HepG2 (cell line): Measurements from ENCODE around the gene TMEM267. TPM values are rescaled to one million over a fixed set of nuclear protein-coding genes. Genes with fewer than 3 reads are reported as not detected.
"Not testable (repeated sequence)": the region's sequence is repeated elsewhere in the genome, so short reads cannot be mapped to it uniquely, and the experiment has no call there.

Experiments
- ATAC-seq: fragments of 200-7000 bp; cut with Tn5 transposase; 3 replicates; pipeline ENCODE4 v1.9.1; 2020; ENCODE audit warnings: mild to moderate bottlenecking, moderate library complexity
- BruUV-seq: library from RNA; stranded (reverse); fragments of 400-500 nt; replicated peaks from 2 replicates; lab custom pipeline; 2021; lab: Mats Ljungman, UMichigan
- CTCF ChIA-PET: fragments of 300-600 bp; formaldehyde crosslinking; extraction: SDS; loops from one replicate; lab custom pipeline; 2021; ENCODE audit warnings: low total read pairs, inconsistent platforms, low intra/inter-chr PET ratio; lab: Yijun Ruan, JAX
- POLR2A ChIA-PET: fragments of 350-600 bp; sonication (Branson Sonifier 250); formaldehyde crosslinking; loops from one replicate; lab custom pipeline; 2020; ENCODE audit warnings: antibody characterized with exemption, inconsistent platforms; lab: Yijun Ruan, JAX
- DNase-seq: peaks from one replicate; pipeline ENCODE4 v3.0.0-alpha.2; 2015; ENCODE audit warnings: low spot score
- FAIRE-seq: peaks from 3 replicates; lab custom pipeline; 2011; peaks lifted over from hg19 to GRCh38; lab: Jason Lieb, UNC
- H2AFZ ChIP-seq: one replicate; pipeline ENCODE4 v1.6.1; 2011; ENCODE audit warnings: low read length, inconsistent platforms
- H3K27ac ChIP-seq: fragments of 300-600 bp; 3 replicates; pipeline ENCODE4 v1.8.0; 2011; ENCODE audit warnings: mixed run types, mild to moderate bottlenecking, mixed read lengths, low read length, inconsistent platforms; ENCODE audit not compliant: insufficient read depth; ENCODE audit errors: extremely low read length
- H3K27me3 ChIP-seq, 2 experiments: fragments of 200-600 bp in 1 of 2; 2 replicates in 1 of 2; 3 replicates in 1 of 2; pipeline versions ENCODE4 v1.6.0 to v1.8.0; 2011; ENCODE audit warnings: low read length in 2 of 2, mild to moderate bottlenecking in 2 of 2, moderate library complexity in 2 of 2, inconsistent platforms in 1 of 2; ENCODE audit not compliant: insufficient read depth in 2 of 2, control insufficient read depth in 1 of 2
- H3K36me3 ChIP-seq, 2 experiments: fragments of 200-600 bp in 1 of 2; replicated peaks in 1 of 2; 2 replicates in 1 of 2; 3 replicates in 1 of 2; pipeline versions ENCODE4 v1.5.1 to v1.8.0; 2011; ENCODE audit warnings: low read length in 2 of 2, inconsistent platforms in 1 of 2; ENCODE audit not compliant: insufficient read depth in 2 of 2, control insufficient read depth in 1 of 2
- H3K4me1 ChIP-seq: 2 replicates; pipeline ENCODE4 v1.5.1; 2012; ENCODE audit warnings: low read length, inconsistent platforms; ENCODE audit not compliant: insufficient read depth
- H3K4me2 ChIP-seq: 2 replicates; pipeline ENCODE4 v1.6.0; 2011; ENCODE audit warnings: low read depth, low read length, inconsistent platforms
- H3K4me3 ChIP-seq, 3 experiments: fragments of 200-600 bp in 1 of 3; sonication (generic), shearing (Covaris generic) in 1 of 3; replicated peaks in 1 of 3; 2 replicates each; pipeline ENCODE4 v1.5.1; 2011 to 2016; ENCODE audit warnings: low read length in 3 of 3, inconsistent platforms in 2 of 3, low read depth in 2 of 3, mild to moderate bottlenecking in 2 of 3, control low read depth in 1 of 3, mixed read lengths in 1 of 3; ENCODE audit not compliant: insufficient read depth in 1 of 3
- H3K79me2 ChIP-seq: one replicate; pipeline ENCODE4 v1.6.1; 2011; ENCODE audit warnings: low read length, inconsistent platforms; ENCODE audit not compliant: insufficient read depth
- H3K9ac ChIP-seq: 2 replicates; pipeline ENCODE4 v1.6.0; 2011; ENCODE audit warnings: mild to moderate bottlenecking, low read depth, low read length, inconsistent platforms; ENCODE audit not compliant: insufficient read depth
- H3K9me3 ChIP-seq: 2 replicates; pipeline ENCODE4 v1.5.1; 2012; ENCODE audit warnings: mild to moderate bottlenecking, low read length
- H4K20me1 ChIP-seq: 2 replicates; pipeline ENCODE4 v1.6.0; 2011; ENCODE audit warnings: inconsistent platforms, mild to moderate bottlenecking, low read length, moderate library complexity; ENCODE audit not compliant: insufficient read depth
- HOXA5 ChIP-seq: sonication (generic); formaldehyde crosslinking; IDR thresholded peaks from 2 replicates; pipeline ENCODE4 v1.4.0; 2020; ENCODE audit warnings: missing genetic modification reagents
- MAFF ChIP-seq: IDR thresholded peaks from 2 replicates; pipeline ENCODE4 v1.6.1; 2011; ENCODE audit warnings: low read depth, low read length, improper control_type of control experiment
- MAFK ChIP-seq, 2 experiments: IDR thresholded peaks in 1 of 2; conservative IDR thresholded peaks in 1 of 2; 2 replicates each; pipeline ENCODE4 v1.6.1; 2011; ENCODE audit warnings: improper control_type of control experiment in 2 of 2, low read length in 2 of 2
- ZNF7 ChIP-seq: IDR thresholded peaks from 2 replicates; pipeline ENCODE4 v1.6.1; 2016; ENCODE audit warnings: missing biosample characterization, missing genetic modification reagents
- ZNF720 ChIP-seq: sonication (generic); formaldehyde crosslinking; IDR thresholded peaks from 2 replicates; pipeline ENCODE4 v1.4.0; 2020; ENCODE audit warnings: missing genetic modification reagents
- WGBS: methylation state at CpG from one replicate; pipeline ENCODE4 v1.1.6; 2017; ENCODE audit warnings: low lambda C conversion rate; 5-methylcytosine and 5-hydroxymethylcytosine counted together
- in situ Hi-C: cut with HindIII; loops from 2 replicates; pipeline ENCODE4 v1.10.0; 2017; ENCODE audit warnings: low pct_unique_long_range_greater_than_20kb; ENCODE audit not compliant: extremely low pct_ligation_motif_present
- intact Hi-C: fragments of 100-400 bp; cut with micrococcal nuclease; formaldehyde crosslinking; loops from one replicate; pipeline ENCODE4 v1.10.0; 2022; ENCODE audit not compliant: unreplicated experiment
- polyA plus RNA-seq, 8 experiments: library from polyadenylated mRNA; depleted of rRNA in 3 of 8; stranded (reverse) in 7 of 8; unstranded in 1 of 8; fragments of >200 nt; fragmentation: Illumina TruSeq in 4 of 8; extraction: Trizol in 4 of 8; gene quantifications; 2 replicates each; pipeline versions ENCODE4 v1.2.1 to v1.2.3, GENCODE V29; 2011 to 2016; ENCODE audit warnings: low read depth in 4 of 8, missing spikeins in 1 of 8, mixed read lengths in 1 of 8; ENCODE audit not compliant: insufficient read depth in 1 of 8
- total RNA-seq, 5 experiments: library from RNA; depleted of rRNA; stranded (reverse); fragments of >200 nt; fragmentation: Illumina TruSeq; extraction: Trizol; gene quantifications; 2 replicates each; pipeline ENCODE4 v1.2.3, GENCODE V29; 2016; ENCODE audit warnings: low read depth in 1 of 5

Gene TMEM267
- total and polyA plus RNA-seq, 2 of the 13 experiments (the other 11 are each of a cell fraction or from before 2014, with no cell fraction given), result 8.9 to 12.6 TPM

GRCh38 chr5:43456556-43456955 is 27.1 kb downstream of the TMEM267 start:
- POLR2A ChIA-PET, result no interaction called here
- ATAC-seq, result no peak
- Histone ChIP-seq H3K4me3 (no peak overlapping the region), H3K27ac (no peak overlapping the region), H3K4me1 (peaks cover 2% of the 10 kb centered on the region; the same call in 1 of the 2 replicates)
- CTCF ChIA-PET, result no interaction called here
- WGBS, result 99% methylated on average over 3 of the region's 3 CpGs
- TF ChIP-seq ZNF7 (CRISPR knock-in tag), result peak; percentile 77
- no peak for TF ChIP-seq ZNF720 (CRISPR knock-in tag)
- no peak for TF ChIP-seq HOXA5 (CRISPR knock-in tag)
- TF ChIP-seq, all 625 proteins: peak for 1
- Histone ChIP-seq H3K79me2 (no peaks in the 10 kb centered on the region), H3K4me2 (no peak overlapping the region), H4K20me1 (no peaks in the 10 kb centered on the region), H3K36me3 (no peaks in the 10 kb centered on the region), H3K9me3 (no peaks in the 10 kb centered on the region), H3K27me3 (no peaks in the 10 kb centered on the region), H3K9ac (no peak overlapping the region), H2AFZ (no peak overlapping the region)
- no TSS peak for BruUV-seq
- intact Hi-C loops (no loop called here), in situ Hi-C loops (no loop called here)
- DNase-seq, result no peak
- FAIRE-seq, result no peak

- ATAC-seq, H3K9ac ChIP-seq, H3K27me3 ChIP-seq, CTCF ChIA-PET, intact Hi-C loops, H3K79me2 ChIP-seq, H3K4me3 ChIP-seq, BruUV-seq, H3K36me3 ChIP-seq, H4K20me1 ChIP-seq, H3K27ac ChIP-seq, FAIRE-seq, DNase-seq, POLR2A ChIA-PET, H3K9me3 ChIP-seq, H2AFZ ChIP-seq, in situ Hi-C loops, H3K4me2 ChIP-seq: not testable (repeated sequence)
- 0 out of 4 replicates have a peak, but pooled peaks of 1 of the 2 experiments have one; percentile 38 for TF ChIP-seq MAFK (conservative IDR thresholded peaks at IDR 0.05 in 1 of 2, IDR thresholded peaks at IDR 0.05 in 1 of 2; ENCODE audit: low read length in 2 of 2)
- TF ChIP-seq MAFF, result 0 out of 2 replicates have a peak, but pooled peaks have one; percentile 5
- peaks cover 14% of the 10 kb centered on the region for H3K4me1 ChIP-seq
These were observed 42.1 kb downstream of the TMEM267 start for GRCh38 chr5:43441575-43441974.
